Large intestine (tissue), 3 donors: Measurements from ENCODE around the gene MTG1. TPM values are rescaled to one million over a fixed set of nuclear protein-coding genes. Genes with fewer than 3 reads are reported as not detected.
A peak's percentile ranks its signal among the peaks of the same experiment; 100 is the strongest.
"Not testable (repeated sequence)": the region's sequence is repeated elsewhere in the genome, so short reads cannot be mapped to it uniquely, and the experiment has no call there.

Experiments
- DNase-seq, 2 donors: peaks; one replicate each; pipeline versions ENCODE4 v3.0.0 to v3.0.0-alpha.2; 2013
- H3K27ac ChIP-seq: one replicate; pipeline ENCODE4 v1.5.1; 2013; ENCODE audit warnings: low read length
- H3K27me3 ChIP-seq: 2 replicates; pipeline ENCODE4 v1.6.1; 2013; ENCODE audit warnings: low read length; ENCODE audit not compliant: control insufficient read depth, insufficient read depth
- H3K36me3 ChIP-seq: 2 replicates; pipeline ENCODE4 v1.6.1; 2013; ENCODE audit warnings: low read length; ENCODE audit not compliant: control insufficient read depth, insufficient read depth
- H3K4me1 ChIP-seq: one replicate; pipeline ENCODE4 v1.6.1; 2013; ENCODE audit warnings: low read length; ENCODE audit not compliant: control insufficient read depth, insufficient read depth
- H3K4me3 ChIP-seq: one replicate; pipeline ENCODE4 v1.5.1; 2013; ENCODE audit warnings: low read length
- H3K9me3 ChIP-seq: one replicate; pipeline ENCODE4 v1.6.1; 2013; ENCODE audit warnings: mild to moderate bottlenecking, low read depth, low read length, moderate library complexity; ENCODE audit not compliant: control insufficient read depth
- WGBS: methylation state at CpG from one replicate; pipeline ENCODE4 v1.1.5; 2013; ENCODE audit warnings: low lambda C conversion rate; ENCODE audit not compliant: insufficient coverage; 5-methylcytosine and 5-hydroxymethylcytosine counted together
- polyA plus RNA-seq: library from polyadenylated mRNA; unstranded; fragments of 120-200 nt; gene quantifications from one replicate; pipeline ENCODE4 v1.2.1, GENCODE V29; 2013

The MTG1 gene
- polyA plus RNA-seq, 1 donor: 67.5 TPM

DNA sequence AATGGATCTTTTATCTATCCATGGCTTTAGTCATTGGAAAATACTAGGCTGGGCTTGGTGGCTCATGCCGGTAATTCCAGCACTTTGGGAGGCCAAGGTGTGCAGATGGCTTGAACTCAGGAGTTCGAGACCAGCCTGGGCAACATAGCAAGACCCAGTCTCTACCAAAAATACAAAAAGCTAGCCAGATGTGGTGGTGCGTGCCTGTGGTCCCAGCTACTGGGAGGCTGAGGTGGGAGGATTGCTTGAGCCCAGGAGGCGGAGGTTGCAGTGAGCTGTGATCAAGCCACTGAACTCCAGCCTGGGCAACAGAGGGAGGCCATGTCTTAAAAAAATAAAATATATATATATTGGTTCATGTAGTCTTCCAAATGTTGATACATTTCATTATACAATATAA, 7.0 kb upstream of the MTG1 start:
- H3K36me3 ChIP-seq: peaks cover 22% of the 10 kb centered on the region
- DNase-seq, H3K9me3 ChIP-seq, H3K4me3 ChIP-seq, H3K27me3 ChIP-seq, H3K27ac ChIP-seq, H3K4me1 ChIP-seq: not testable (repeated sequence)
- WGBS: no CpG with 5 or more reads among the region's 4 CpGs

DNA sequence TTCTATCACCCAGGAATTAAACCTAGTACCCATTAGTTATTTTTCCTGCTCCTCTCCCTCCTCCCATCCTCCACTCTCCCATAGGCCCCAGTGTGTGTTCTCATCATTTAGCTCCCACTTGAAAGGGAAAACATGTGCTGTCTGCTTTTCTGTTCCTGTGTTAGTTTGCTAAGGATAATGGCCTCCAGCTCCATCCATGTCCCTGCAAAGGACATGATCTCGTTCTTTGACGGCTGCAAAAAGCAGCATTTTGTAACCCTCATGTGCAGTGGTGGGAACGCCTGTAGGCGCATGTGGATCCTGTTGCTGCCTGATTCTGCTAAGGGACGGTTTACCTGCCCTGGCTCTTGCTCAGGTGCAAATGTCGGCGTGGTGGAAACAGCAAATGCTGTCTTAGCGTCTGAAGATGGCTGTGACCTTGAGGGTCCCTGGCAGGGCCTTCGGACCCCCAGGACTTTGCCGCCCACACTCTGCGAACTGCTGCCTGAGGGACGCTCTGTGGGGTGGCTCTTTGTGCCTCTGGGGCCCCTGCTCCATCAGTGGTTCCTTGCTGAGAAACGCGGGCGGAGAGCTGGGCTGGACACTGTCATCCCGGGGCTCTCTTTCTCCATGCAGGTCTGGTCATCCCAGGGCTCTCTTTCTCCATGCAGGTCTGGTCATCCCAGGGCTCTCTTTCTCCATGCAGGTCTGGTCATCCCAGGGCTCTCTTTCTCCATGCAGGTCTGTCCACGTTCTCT, 5.6 kb upstream of the MTG1 start:
- Histone ChIP-seq H3K9me3 (no peaks in the 10 kb centered on the region), H3K27me3 (no peaks in the 10 kb centered on the region), H3K4me1 (no peaks in the 10 kb centered on the region), H3K4me3 (no peak overlapping the region), H3K27ac (no peak overlapping the region), H3K36me3 (peaks cover 20% of the 10 kb centered on the region)
- WGBS: no CpG with 5 or more reads among the region's 17 CpGs
- DNase-seq: no peak

DNA sequence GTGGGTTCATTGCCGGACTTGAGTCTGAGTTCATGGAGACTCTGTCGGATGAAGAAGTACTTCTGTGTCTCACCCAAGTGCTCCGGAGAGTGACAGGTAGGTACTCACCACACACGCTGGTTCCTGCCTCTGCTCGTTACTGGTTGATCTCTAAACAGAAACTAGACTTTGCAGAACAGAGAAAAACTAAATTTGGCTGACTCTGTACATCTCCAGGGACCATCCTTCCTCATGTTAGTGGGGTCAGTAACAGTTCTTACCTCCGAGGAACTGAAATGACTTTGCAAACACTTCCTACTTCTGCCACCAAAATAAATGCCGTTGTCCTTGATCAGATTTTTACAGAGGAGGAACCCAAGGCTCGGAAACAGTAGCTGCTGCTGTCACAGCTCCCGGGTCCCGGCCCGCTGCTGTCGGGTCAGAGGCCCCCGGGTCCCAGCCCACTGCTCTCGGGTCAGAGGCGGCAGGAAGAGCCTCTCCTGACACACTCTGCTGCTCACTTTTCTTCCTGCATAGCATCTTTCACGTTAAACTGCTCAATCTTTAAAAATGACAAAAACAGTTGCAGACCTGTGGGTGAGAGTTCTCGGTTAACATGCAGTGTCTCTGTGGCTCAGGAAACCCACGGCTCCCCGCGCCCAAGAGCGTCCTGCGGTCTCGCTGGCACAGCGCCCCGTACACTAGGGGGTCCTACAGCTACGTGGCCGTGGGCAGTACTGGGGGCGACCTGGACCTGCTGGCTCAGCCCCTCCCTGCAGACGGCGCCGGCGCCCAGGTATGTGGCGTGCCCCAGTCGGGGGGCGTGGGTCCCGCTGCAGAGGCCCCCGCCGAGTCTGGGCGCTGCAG, 4.8 kb upstream of the MTG1 start:
- Histone ChIP-seq H3K4me1 (no peaks in the 10 kb centered on the region), H3K4me3 (no peak overlapping the region), H3K36me3 (peaks cover 16% of the 10 kb centered on the region), H3K27me3 (no peaks in the 10 kb centered on the region), H3K9me3 (no peaks in the 10 kb centered on the region), H3K27ac (no peak overlapping the region)
- no peak for DNase-seq
- WGBS: 83% methylated on average over 1 of the region's 39 CpGs

DNA sequence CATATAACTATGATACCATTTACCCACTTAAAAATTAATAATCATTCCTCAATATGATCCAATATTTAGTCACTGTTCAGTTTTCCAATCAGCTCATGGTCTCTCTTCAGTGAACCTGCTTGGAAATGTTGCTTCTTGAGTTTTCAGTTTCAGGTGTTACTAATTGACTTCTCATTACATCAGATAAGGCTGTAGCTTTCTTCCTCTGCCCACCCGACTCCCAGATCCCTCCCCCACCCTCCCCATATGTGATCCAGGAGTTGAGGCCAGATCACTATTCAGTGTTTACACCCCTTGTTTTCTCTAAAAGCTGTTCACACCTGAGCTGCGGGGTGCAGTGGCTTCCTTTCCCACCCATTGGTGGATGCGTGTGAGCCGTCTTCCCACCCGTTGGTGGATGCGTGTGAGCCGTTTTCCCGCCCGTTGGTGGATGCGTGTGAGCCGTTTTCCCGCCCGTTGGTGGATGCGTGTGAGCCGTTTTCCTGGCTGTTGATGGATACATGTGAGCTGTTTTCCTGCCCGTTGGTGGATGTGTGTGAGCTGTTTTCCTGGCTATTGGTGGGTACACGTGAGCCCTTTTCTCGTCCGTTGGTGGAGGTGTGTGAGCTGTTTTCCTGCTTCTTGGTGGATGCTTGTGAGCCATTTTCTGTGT, 3.2 kb upstream of the MTG1 start:
- no CpG with 5 or more reads among the region's 19 CpGs for WGBS
- H3K9me3 ChIP-seq: no peaks in the 10 kb centered on the region
- H3K27ac ChIP-seq: no peak overlapping the region
- H3K36me3 ChIP-seq: peaks cover 13% of the 10 kb centered on the region
- H3K4me3 ChIP-seq: no peak overlapping the region
- no peak for DNase-seq
- no peaks in the 10 kb centered on the region for H3K27me3 ChIP-seq
- peaks cover 7% of the 10 kb centered on the region for H3K4me1 ChIP-seq

DNA sequence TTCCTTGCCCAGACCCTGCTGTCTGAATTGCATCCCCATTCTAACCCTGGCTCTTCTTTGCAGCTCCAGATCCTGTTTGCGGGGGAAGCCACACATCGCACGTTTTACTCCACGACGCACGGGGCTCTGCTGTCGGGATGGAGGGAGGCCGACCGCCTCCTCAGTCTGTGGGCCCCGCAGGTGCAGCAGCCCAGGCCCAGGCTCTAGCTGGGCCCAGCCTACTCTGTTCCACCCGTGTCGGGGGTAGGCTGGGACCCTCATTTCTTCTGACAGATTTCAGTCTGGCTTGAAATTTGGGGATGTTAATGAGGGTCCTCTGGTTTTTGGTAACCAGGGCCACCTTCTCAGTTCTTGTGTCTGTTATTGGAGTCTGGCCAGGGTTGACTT, 2.7 kb upstream of the MTG1 start:
- WGBS: no CpG with 5 or more reads among the region's 12 CpGs
- no peak for DNase-seq
- Histone ChIP-seq H3K9me3 (no peaks in the 10 kb centered on the region), H3K27ac (no peak overlapping the region), H3K36me3 (peaks cover 18% of the 10 kb centered on the region), H3K27me3 (no peaks in the 10 kb centered on the region), H3K4me1 (peaks cover 7% of the 10 kb centered on the region), H3K4me3 (no peak overlapping the region)

DNA sequence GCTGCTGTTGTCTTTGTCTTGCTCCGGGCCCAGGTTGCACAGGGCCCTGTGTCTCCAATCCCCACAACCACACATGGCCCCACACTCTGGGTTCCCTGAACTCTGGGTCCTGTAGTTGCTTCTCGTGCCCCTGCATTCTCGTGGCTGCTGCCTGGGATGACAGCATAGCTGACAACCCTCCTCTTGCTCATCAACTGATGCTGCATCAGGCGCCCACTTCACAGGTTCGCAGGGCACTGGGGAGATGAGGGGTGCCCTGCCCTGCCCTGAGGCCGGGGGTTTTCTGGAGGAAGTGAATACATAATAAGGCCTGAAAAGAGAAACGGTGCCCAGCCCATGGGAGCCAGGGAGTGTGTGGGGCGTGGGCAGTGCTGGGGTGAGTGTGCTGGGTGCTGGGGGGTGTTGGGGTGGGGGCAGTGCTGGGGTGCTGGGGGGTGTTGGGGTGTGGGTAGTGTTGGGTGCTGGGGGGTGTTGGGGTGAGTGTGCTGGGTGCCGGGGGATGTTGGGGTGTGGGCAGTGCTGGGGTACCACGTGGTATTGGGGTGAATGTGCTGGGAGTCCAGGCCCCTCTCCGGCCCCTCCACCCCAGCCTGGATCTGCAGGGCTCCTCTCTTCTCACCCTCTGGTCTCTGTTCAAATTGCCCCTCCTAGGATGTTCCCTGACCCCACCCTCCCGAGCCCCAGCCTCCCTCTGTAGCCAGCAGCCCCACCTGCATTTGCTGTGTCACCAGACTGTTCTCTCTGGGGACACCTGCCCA, 2.0 kb upstream of the MTG1 start:
- H3K4me1 ChIP-seq: peaks cover 7% of the 10 kb centered on the region
- H3K4me3 ChIP-seq: no peak overlapping the region
- no peak overlapping the region for H3K27ac ChIP-seq
- no CpG with 5 or more reads among the region's 12 CpGs for WGBS
- DNase-seq: no peak
- H3K27me3 ChIP-seq: no peaks in the 10 kb centered on the region
- peaks cover 22% of the 10 kb centered on the region for H3K36me3 ChIP-seq
- H3K9me3 ChIP-seq: no peaks in the 10 kb centered on the region

DNA sequence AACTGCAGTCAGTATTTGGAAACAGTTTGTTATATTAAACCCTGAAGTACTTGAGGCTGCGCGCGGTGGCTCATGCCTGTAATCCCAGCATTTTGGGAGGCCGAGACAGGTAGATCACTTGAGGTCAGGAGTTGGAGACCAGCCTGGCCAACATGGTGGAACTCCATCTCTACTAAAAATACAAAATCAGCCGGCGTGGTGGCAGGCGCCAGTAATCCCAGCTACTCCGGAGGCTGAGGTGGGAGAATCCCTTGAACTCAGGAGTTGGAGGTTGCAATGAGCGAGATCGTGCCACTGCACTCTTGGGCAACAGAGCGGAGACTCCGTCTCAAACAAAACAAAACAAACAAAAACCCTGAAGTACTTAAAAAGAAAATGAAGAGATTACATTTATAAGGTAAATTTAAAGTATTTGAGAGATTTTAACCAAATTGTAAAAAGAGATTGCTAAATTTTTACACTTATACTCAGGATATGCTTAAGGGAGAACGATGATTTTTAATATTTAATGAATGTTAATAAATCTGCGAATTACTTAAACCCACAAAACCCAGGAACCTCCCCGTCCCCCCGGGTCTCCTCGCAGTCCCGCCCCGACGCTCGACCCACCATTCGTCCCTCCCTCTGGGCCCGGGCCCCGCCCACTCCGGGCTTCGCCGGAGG, 425 bp upstream of the MTG1 start:
- 0% methylated on average over 1 of the region's 27 CpGs for WGBS
- Histone ChIP-seq H3K4me1 (peaks cover 7% of the 10 kb centered on the region), H3K36me3 (peaks cover 31% of the 10 kb centered on the region), H3K27ac (peak overlapping the region; percentile 33), H3K27me3 (no peaks in the 10 kb centered on the region), H3K4me3 (peak overlapping the region; percentile 21), H3K9me3 (no peaks in the 10 kb centered on the region)
- DNase-seq: no peak

DNA sequence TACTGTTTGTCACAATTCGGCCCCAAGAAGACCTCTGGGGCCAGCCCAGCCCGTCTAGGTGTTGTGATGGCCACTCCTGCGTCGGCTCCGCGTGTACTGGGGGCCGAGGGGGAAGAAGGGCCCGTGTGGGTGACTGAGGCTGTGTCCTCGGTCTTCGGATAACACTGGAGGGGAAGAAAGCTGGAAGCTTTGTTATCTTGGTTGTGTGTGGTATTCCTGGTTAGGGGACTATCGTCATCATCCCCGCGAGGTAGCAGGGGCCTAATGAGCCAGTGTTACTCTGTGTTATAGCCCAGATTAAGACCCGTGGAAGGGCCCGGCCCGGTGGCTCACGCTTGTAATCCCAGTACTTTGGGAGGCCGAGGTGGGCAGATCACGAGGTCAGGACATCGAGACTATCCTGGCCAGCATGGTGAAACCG, 854 bp downstream of the MTG1 start:
- Histone ChIP-seq H3K4me1 (peaks cover 7% of the 10 kb centered on the region), H3K27ac (peak overlapping the region; percentile 78), H3K4me3 (peak overlapping the region; percentile 82), H3K9me3 (no peaks in the 10 kb centered on the region), H3K36me3 (peaks cover 35% of the 10 kb centered on the region), H3K27me3 (no peaks in the 10 kb centered on the region)
- no CpG with 5 or more reads among the region's 21 CpGs for WGBS
- peak in 1 of 2 donors; percentile 38 for DNase-seq

DNA sequence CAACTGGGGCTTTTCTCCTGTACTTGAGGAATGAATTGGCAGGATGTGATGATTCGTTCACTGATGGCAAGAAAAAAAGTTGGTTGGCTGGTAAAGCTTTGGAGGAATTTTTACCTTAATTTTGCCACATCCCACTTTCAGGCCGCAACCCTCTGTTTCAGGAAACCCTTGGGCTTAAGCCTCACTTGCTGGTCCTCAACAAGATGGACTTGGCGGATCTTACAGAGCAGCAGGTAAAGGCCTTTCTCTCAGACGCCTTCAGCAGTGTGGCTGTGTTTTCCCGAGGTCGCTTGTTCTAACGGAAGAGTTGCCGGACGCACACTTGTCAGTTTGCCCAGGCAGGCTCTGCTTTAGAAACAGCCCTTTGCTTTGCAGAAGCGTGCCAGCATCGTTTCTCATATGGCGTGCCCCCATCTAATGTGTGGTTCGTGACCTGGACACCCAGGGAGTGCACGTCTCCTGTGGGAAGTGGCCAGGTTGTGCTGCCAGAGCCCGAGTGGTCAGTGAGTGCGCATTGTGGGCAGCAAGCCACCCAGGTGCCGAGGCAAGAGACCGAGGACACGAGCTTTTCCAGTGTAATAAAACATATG, 2.2 kb downstream of the MTG1 start:
- peaks cover 7% of the 10 kb centered on the region for H3K4me1 ChIP-seq
- H3K4me3 ChIP-seq: no peak overlapping the region
- H3K27me3 ChIP-seq: no peaks in the 10 kb centered on the region
- DNase-seq: no peak
- WGBS: no CpG with 5 or more reads among the region's 19 CpGs
- H3K9me3 ChIP-seq: no peaks in the 10 kb centered on the region
- H3K36me3 ChIP-seq: peaks cover 44% of the 10 kb centered on the region
- no peak overlapping the region for H3K27ac ChIP-seq
